ENCODE results near the gene HLA-E. TPM values are rescaled to one million over a fixed set of nuclear protein-coding genes. Genes with fewer than 3 reads are reported as not detected.

HLA-E gene
- total and polyA plus RNA-seq, 10 of the 15 experiments (the other 5 are each of a cell fraction or from before 2014, with no cell fraction given): 35.1 to 483 (median 267) TPM

GRCh38 chr6:30494291-30494861 lies 5.1 kb downstream of the HLA-E start (continued):
- TF ChIP-seq, protein P1, sequence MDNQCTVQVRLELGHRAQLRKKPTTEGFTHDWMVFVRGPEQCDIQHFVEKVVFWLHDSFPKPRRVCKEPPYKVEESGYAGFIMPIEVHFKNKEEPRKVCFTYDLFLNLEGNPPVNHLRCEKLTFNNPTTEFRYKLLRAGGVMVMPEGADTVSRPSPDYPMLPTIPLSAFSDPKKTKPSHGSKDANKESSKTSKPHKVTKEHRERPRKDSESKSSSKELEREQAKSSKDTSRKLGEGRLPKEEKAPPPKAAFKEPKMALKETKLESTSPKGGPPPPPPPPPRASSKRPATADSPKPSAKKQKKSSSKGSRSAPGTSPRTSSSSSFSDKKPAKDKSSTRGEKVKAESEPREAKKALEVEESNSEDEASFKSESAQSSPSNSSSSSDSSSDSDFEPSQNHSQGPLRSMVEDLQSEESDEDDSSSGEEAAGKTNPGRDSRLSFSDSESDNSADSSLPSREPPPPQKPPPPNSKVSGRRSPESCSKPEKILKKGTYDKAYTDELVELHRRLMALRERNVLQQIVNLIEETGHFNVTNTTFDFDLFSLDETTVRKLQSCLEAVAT (IDR thresholded peaks at IDR 0.05): no peak
- TF ChIP-seq ESRRA (IDR thresholded peaks at IDR 0.05; ENCODE audit: low read length) (no peak), TCF12 (IDR thresholded peaks at IDR 0.05; ENCODE audit: low read depth, low read length) (no peak), RUNX3 (IDR thresholded peaks at IDR 0.05; ENCODE audit: low read length) (no peak), RELA (IDR thresholded peaks at IDR 0.05; ENCODE audit: borderline replicate concordance, partially characterized antibody) (no peak), ZNF217 (IDR thresholded peaks at IDR 0.05) (no peak), CBX5 (IDR thresholded peaks at IDR 0.05; ENCODE audit: low read depth) (no peak), BCLAF1 (IDR thresholded peaks at IDR 0.05) (no peak), IKZF2 (IDR thresholded peaks at IDR 0.05) (peak; percentile 47; a peak in 3 of 4 replicates), SP1 (IDR thresholded peaks at IDR 0.05; ENCODE audit: low read depth, low read length) (no peak), MYC (IDR thresholded peaks at IDR 0.05; ENCODE audit: insufficient read depth, insufficient read length, insufficient replicate concordance, low read length, severe bottlenecking) (no peak), STAT3 (IDR thresholded peaks at IDR 0.05; ENCODE audit: low read depth, low read length) (no peak), BHLHE40 (IDR thresholded peaks at IDR 0.05; ENCODE audit: borderline replicate concordance in 1 of 2, low read depth in 2 of 2, low read length in 1 of 2) (no peak; a peak in 1 of 4 replicates), GABPA (IDR thresholded peaks at IDR 0.05; ENCODE audit: low read depth) (no peak), NFXL1 (IDR thresholded peaks at IDR 0.05; ENCODE audit: borderline replicate concordance) (no peak), ATF3 (IDR thresholded peaks at IDR 0.05; ENCODE audit: borderline replicate concordance, extremely low read depth, low read depth, low read length) (no peak), NFIC (IDR thresholded peaks at IDR 0.05; ENCODE audit: low read depth, low read length) (peak; percentile 68; the same call in 1 of the 2 replicates), NRF1 (conservative IDR thresholded peaks at IDR 0.05; ENCODE audit: low read depth, low read length) (no peak), GATAD2B (conservative IDR thresholded peaks at IDR 0.05; ENCODE audit: low read depth) (no peak), SMAD5 (IDR thresholded peaks at IDR 0.05; ENCODE audit: low read depth) (no peak), FOS (IDR thresholded peaks at IDR 0.05; ENCODE audit: borderline replicate concordance, extremely low read depth, insufficient read length) (no peak), ZBTB33 (IDR thresholded peaks at IDR 0.05) (no peak), MXI1 (IDR thresholded peaks at IDR 0.05; ENCODE audit: low read depth, low read length) (no peak), EGR1 (IDR thresholded peaks at IDR 0.05; ENCODE audit: borderline replicate concordance in 1 of 2, low read depth in 2 of 2, low read length in 2 of 2) (no peak), PML (IDR thresholded peaks at IDR 0.05; ENCODE audit: low read length) (no peak), NFYB (IDR thresholded peaks at IDR 0.05; ENCODE audit: insufficient read depth, low read depth, low read length) (no peak)

Data from GM12878 (cell line).